IMR-90 (cell line): Measurements from ENCODE around the gene RANBP3. TPM values are rescaled to one million over a fixed set of nuclear protein-coding genes. Genes with fewer than 3 reads are reported as not detected.
A peak's percentile ranks its signal among the peaks of the same experiment; 100 is the strongest.

Experiments
- ATAC-seq: fragments of 200-7000 bp; cut with Tn5 transposase; 2 replicates; pipeline ENCODE4 v1.9.1; 2020; ENCODE audit warnings: low read depth, mild to moderate bottlenecking, moderate library complexity
- BruUV-seq: library from RNA; stranded (reverse); fragments of 400-500 nt; replicated peaks from 2 replicates; lab custom pipeline; 2021; lab: Mats Ljungman, UMichigan
- CTCF ChIA-PET: fragments of 300-600 bp; formaldehyde crosslinking; extraction: SDS; loops from one replicate; lab custom pipeline; 2021; ENCODE audit warnings: antibody characterized with exemption; lab: Yijun Ruan, JAX
- POLR2A ChIA-PET: fragments of 300-600 bp; sonication (Branson Sonifier 250); formaldehyde crosslinking; loops from one replicate; lab custom pipeline; 2022; ENCODE audit warnings: antibody characterized with exemption; ENCODE audit not compliant: unreplicated experiment; lab: Charles Lee
- DNase-seq: peaks from one replicate; pipeline ENCODE4 v3.0.0; 2013
- H2AFZ ChIP-seq: replicated peaks from 2 replicates; pipeline ENCODE3; 2013; ENCODE audit warnings: low read length, mild to moderate bottlenecking; ENCODE audit not compliant: poor library complexity
- H2AK5ac ChIP-seq: 2 replicates; pipeline ENCODE4 v1.6.1; 2013; ENCODE audit warnings: low read depth, low read length, inconsistent platforms
- H2AK9ac ChIP-seq: replicated peaks from 2 replicates; pipeline ENCODE3; 2013; ENCODE audit warnings: mild to moderate bottlenecking, low read depth, low read length, moderate library complexity; ENCODE audit not compliant: poor library complexity
- H2BK120ac ChIP-seq: 2 replicates; pipeline ENCODE4 v1.6.1; 2013; ENCODE audit warnings: low read depth, low read length, inconsistent platforms
- H2BK15ac ChIP-seq: 3 replicates; pipeline ENCODE4 v1.6.1; 2013; ENCODE audit warnings: low read depth, low read length, inconsistent platforms
- H2BK20ac ChIP-seq: 2 replicates; pipeline ENCODE4 v1.6.1; 2013; ENCODE audit warnings: low read depth, mild to moderate bottlenecking, inconsistent platforms, low read length, moderate library complexity
- H2BK5ac ChIP-seq: 2 replicates; pipeline ENCODE4 v1.6.1; 2013; ENCODE audit warnings: mild to moderate bottlenecking, low read depth, low read length, inconsistent platforms; ENCODE audit not compliant: poor library complexity, severe bottlenecking
- H3K14ac ChIP-seq: replicated peaks from 2 replicates; pipeline ENCODE4 v1.6.1; 2013; ENCODE audit warnings: low read depth, low read length, inconsistent platforms
- H3K18ac ChIP-seq: 2 replicates; pipeline ENCODE4 v1.6.1; 2013; ENCODE audit warnings: low read depth, low read length, control low read depth
- H3K23ac ChIP-seq: 2 replicates; pipeline ENCODE4 v1.6.1; 2013; ENCODE audit warnings: low read depth, low read length, inconsistent platforms
- H3K27ac ChIP-seq: 2 replicates; pipeline ENCODE4 v1.5.1; 2013; ENCODE audit warnings: mild to moderate bottlenecking, control low read depth, low read length; ENCODE audit not compliant: insufficient read depth
- H3K27me3 ChIP-seq: 2 replicates; pipeline ENCODE4 v1.6.1; 2013; ENCODE audit warnings: low read length; ENCODE audit not compliant: control insufficient read depth, insufficient read depth
- H3K36me3 ChIP-seq: 2 replicates; pipeline ENCODE4 v1.6.1; 2013; ENCODE audit warnings: low read length, mixed read lengths; ENCODE audit not compliant: control insufficient read depth, insufficient read depth
- H3K4ac ChIP-seq: 2 replicates; pipeline ENCODE4 v1.6.1; 2013; ENCODE audit warnings: low read depth, low read length, inconsistent platforms
- H3K4me1 ChIP-seq: 2 replicates; pipeline ENCODE4 v1.6.1; 2013; ENCODE audit warnings: low read length, mixed read lengths; ENCODE audit not compliant: control insufficient read depth, insufficient read depth
- H3K4me2 ChIP-seq: 2 replicates; pipeline ENCODE4 v1.6.1; 2013; ENCODE audit warnings: low read depth, mild to moderate bottlenecking, control low read depth, low read length, moderate library complexity
- H3K4me3 ChIP-seq: 2 replicates; pipeline ENCODE4 v1.5.1; 2013; ENCODE audit warnings: low read depth, mild to moderate bottlenecking, control low read depth, low read length, moderate library complexity; ENCODE audit not compliant: insufficient read depth
- H3K56ac ChIP-seq: 2 replicates; pipeline ENCODE4 v1.6.1; 2013; ENCODE audit warnings: low read length, inconsistent platforms; ENCODE audit not compliant: insufficient read depth; ENCODE audit errors: extremely low read depth
- H3K79me1 ChIP-seq, 2 experiments: 2 replicates each; pipeline ENCODE4 v1.6.1; 2013; ENCODE audit warnings: low read length in 2 of 2, inconsistent platforms in 1 of 2, low read depth in 1 of 2
- H3K9ac ChIP-seq: 2 replicates; pipeline ENCODE4 v1.6.1; 2013; ENCODE audit warnings: low read depth, low read length, control low read depth
- H3K9me1 ChIP-seq: 2 replicates; pipeline ENCODE4 v1.6.1; 2013; ENCODE audit warnings: low read length, inconsistent platforms; ENCODE audit not compliant: insufficient read depth
- H3K9me3 ChIP-seq: 2 replicates; pipeline ENCODE4 v1.6.1; 2013; ENCODE audit warnings: low read length; ENCODE audit not compliant: control insufficient read depth, insufficient read depth
- H4K20me1 ChIP-seq: 2 replicates; pipeline ENCODE4 v1.6.1; 2013; ENCODE audit warnings: low read length, inconsistent platforms; ENCODE audit not compliant: insufficient read depth
- H4K5ac ChIP-seq: 2 replicates; pipeline ENCODE4 v1.6.1; 2013; ENCODE audit warnings: mild to moderate bottlenecking, low read depth, low read length, control low read depth
- H4K8ac ChIP-seq, 2 experiments: 2 replicates each; pipeline ENCODE4 v1.6.1; 2013; ENCODE audit warnings: low read depth in 2 of 2, low read length in 2 of 2, control low read depth in 1 of 2, inconsistent platforms in 1 of 2
- H4K91ac ChIP-seq: 2 replicates; pipeline ENCODE4 v1.6.1; 2013; ENCODE audit warnings: low read depth, low read length, inconsistent platforms; ENCODE audit not compliant: insufficient read depth
- WGBS, 2 experiments: methylation state at CpG; one replicate each; pipeline versions ENCODE4 v1.1.5 to v1.1.7; 2013; ENCODE audit warnings: missing lambda C conversion rate in 2 of 2; ENCODE audit not compliant: insufficient read length in 1 of 2; ENCODE audit errors: extremely low coverage in 2 of 2; 5-methylcytosine and 5-hydroxymethylcytosine counted together
- dilution Hi-C: fragments of 300-500 bp; cut with HindIII; formaldehyde crosslinking; loops from one replicate; pipeline ENCODE4 v1.14.3; 2018; ENCODE audit warnings: low sequenced_read_pairs; ENCODE audit not compliant: unreplicated experiment
- in situ Hi-C: fragments of 300-500 bp; cut with MboI; formaldehyde crosslinking; loops from 3 replicates; pipeline ENCODE4 v1.14.3; 2019; ENCODE audit warnings: low sequenced_read_pairs, inconsistent platforms, mixed read lengths
- intact Hi-C: fragments of 100-400 bp; cut with micrococcal nuclease; formaldehyde crosslinking; loops from 2 replicates; pipeline ENCODE4 v1.10.0; 2022
- polyA plus RNA-seq, 3 experiments: library from polyadenylated mRNA; depleted of rRNA; stranded (reverse); fragments of >200 nt; gene quantifications; 2 replicates each; pipeline ENCODE4 v1.2.3, GENCODE V29; 2012; ENCODE audit warnings: low replicate concordance in 1 of 3
- total RNA-seq: library from RNA; depleted of rRNA; stranded (reverse); fragments of >200 nt; gene quantifications from 2 replicates; pipeline ENCODE4 v1.2.3, GENCODE V29; 2012
- TF ChIP-seq, protein P1 (sequence below): fragments of 150-350 bp; IDR thresholded peaks from 2 replicates; pipeline ENCODE4 v1.6.1; 2017; ENCODE audit warnings: mild to moderate bottlenecking, antibody characterized with exemption, low read length, low read depth

Gene RANBP3
- total and polyA plus RNA-seq, 2 of the 4 experiments (the other 2 are of a cell fraction) = 42.5 to 111 TPM

- H2BK5ac ChIP-seq = no peak overlapping the region
- H3K4me2 ChIP-seq = no peak overlapping the region
- ChIA-PET POLR2A (interaction anchor here (0.6 kb wide), 1 partner anchor 13 kb away, joined by 5 read pairs; no protein-coding TSS in a partner anchor), CTCF (no interaction called here)
- H4K20me1 ChIP-seq = peaks cover 92% of the 10 kb centered on the region
- peak overlapping the region; percentile 81 for H2AK5ac ChIP-seq
- no peaks in the 10 kb centered on the region for H3K27me3 ChIP-seq
- WGBS, 2 experiments = 53% methylated on average over 12 of the region's 18 CpGs; no CpG with 5 or more reads in 1 of the 2 experiments
- peaks cover 2% of the 10 kb centered on the region; the same call in 1 of the 2 replicates for H3K36me3 ChIP-seq
- no peak overlapping the region; the same call in 1 of the 2 replicates for H4K5ac ChIP-seq
- H4K91ac ChIP-seq = peak overlapping the region; percentile 44
- TF ChIP-seq, protein P1, sequence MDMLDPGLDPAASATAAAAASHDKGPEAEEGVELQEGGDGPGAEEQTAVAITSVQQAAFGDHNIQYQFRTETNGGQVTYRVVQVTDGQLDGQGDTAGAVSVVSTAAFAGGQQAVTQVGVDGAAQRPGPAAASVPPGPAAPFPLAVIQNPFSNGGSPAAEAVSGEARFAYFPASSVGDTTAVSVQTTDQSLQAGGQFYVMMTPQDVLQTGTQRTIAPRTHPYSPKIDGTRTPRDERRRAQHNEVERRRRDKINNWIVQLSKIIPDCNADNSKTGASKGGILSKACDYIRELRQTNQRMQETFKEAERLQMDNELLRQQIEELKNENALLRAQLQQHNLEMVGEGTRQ = no peak
- H2AK9ac ChIP-seq = no peak overlapping the region
- no peak overlapping the region for H3K56ac ChIP-seq
- peak overlapping the region; percentile 35 for H2BK120ac ChIP-seq
- no peak for DNase-seq
- no peak for ATAC-seq
- dilution Hi-C loops (no loop called here), in situ Hi-C loops (no loop called here), intact Hi-C loops (loop anchor here (10.0 kb wide), 1 partner anchor 156 kb away; the partner anchor contains the start of gene NRTN)
- peak overlapping the region; percentile 58 for H3K23ac ChIP-seq
- no peak overlapping the region for H3K9ac ChIP-seq
- peak overlapping the region; percentile 21; the same call in 1 of the 2 replicates for H2BK20ac ChIP-seq
- H3K9me1 ChIP-seq = peaks cover 64% of the 10 kb centered on the region
- BruUV-seq = no TSS peak
- H3K14ac ChIP-seq = peak overlapping the region; percentile 78
- no peak overlapping the region for H2AFZ ChIP-seq
- H3K27ac ChIP-seq = peak overlapping the region; percentile 1; the same call in 1 of the 2 replicates
- no peaks in the 10 kb centered on the region for H3K9me3 ChIP-seq
- H2BK15ac ChIP-seq = peak overlapping the region; percentile 59; the same call in 2 of the 3 replicates
- H3K4me3 ChIP-seq = no peak overlapping the region
- H4K8ac ChIP-seq = peak overlapping the region in 1 of 2 experiments; percentile 38; a peak in 1 of 4 replicates
- no peak overlapping the region; the same call in 1 of the 2 replicates for H3K18ac ChIP-seq
- H3K4me1 ChIP-seq = peaks cover 49% of the 10 kb centered on the region
- peaks cover 27 to 99% of the 10 kb centered on the region in 2 experiments for H3K79me1 ChIP-seq
- peak overlapping the region; percentile 69 for H3K4ac ChIP-seq
These were observed 17.6 kb downstream of the RANBP3 start for GRCh38 chr19:5960005-5961001.
